H1 (cell line): ENCODE results near the gene ITPKB. TPM values are rescaled to one million over a fixed set of nuclear protein-coding genes. Genes with fewer than 3 reads are reported as not detected.

Experiments
- CTCF ChIA-PET: fragments of 300-600 bp; sonication (Branson Sonifier 250); formaldehyde crosslinking; loops from one replicate; lab custom pipeline; 2021; ENCODE audit not compliant: partially characterized antibody; lab: Charles Lee
- POLR2A ChIA-PET: fragments of 300-600 bp; sonication (Branson Sonifier 250); formaldehyde crosslinking; loops from one replicate; lab custom pipeline; 2021; ENCODE audit warnings: inconsistent platforms; ENCODE audit not compliant: partially characterized antibody; lab: Charles Lee
- DNase-seq, 2 experiments: peaks; one replicate each; pipeline versions ENCODE4 v3.0.0 to v3.0.0-alpha.2; 2010 to 2022; ENCODE audit warnings: low spot score in 2 of 2, low read depth in 1 of 2, mixed read lengths in 1 of 2
- FAIRE-seq: peaks from 2 replicates; lab custom pipeline; 2011; peaks lifted over from hg19 to GRCh38; lab: Jason Lieb, UNC
- H2AFZ ChIP-seq: 2 replicates; pipeline ENCODE4 v1.8.1; 2012; ENCODE audit warnings: low read length, inconsistent platforms
- H2AK5ac ChIP-seq: 2 replicates; pipeline ENCODE4 v1.6.1; 2013; ENCODE audit warnings: low read depth, low read length
- H2BK120ac ChIP-seq: replicated peaks from 2 replicates; pipeline ENCODE3; 2013; ENCODE audit warnings: low read depth, low read length, inconsistent platforms
- H2BK12ac ChIP-seq: 2 replicates; pipeline ENCODE4 v1.6.1; 2013; ENCODE audit warnings: low read depth, low read length
- H2BK15ac ChIP-seq: 2 replicates; pipeline ENCODE4 v1.6.1; 2013; ENCODE audit warnings: low read length
- H2BK20ac ChIP-seq: 2 replicates; pipeline ENCODE4 v1.6.1; 2013; ENCODE audit warnings: low read length
- H2BK5ac ChIP-seq: 2 replicates; pipeline ENCODE4 v1.6.1; 2013; ENCODE audit warnings: low read depth, low read length
- H3K14ac ChIP-seq: 2 replicates; pipeline ENCODE4 v1.6.1; 2013; ENCODE audit warnings: inconsistent platforms; ENCODE audit not compliant: insufficient read length
- H3K18ac ChIP-seq: 2 replicates; pipeline ENCODE4 v1.6.1; 2013; ENCODE audit warnings: low read length; ENCODE audit errors: extremely low read depth
- H3K23ac ChIP-seq: 2 replicates; pipeline ENCODE4 v1.6.1; 2013; ENCODE audit warnings: inconsistent platforms; ENCODE audit not compliant: insufficient read length
- H3K23me2 ChIP-seq: 2 replicates; pipeline ENCODE4 v1.6.1; 2013; ENCODE audit warnings: low read depth, low read length
- H3K27ac ChIP-seq: 2 replicates; pipeline ENCODE4 v1.6.1; 2011; ENCODE audit warnings: low read depth, low read length, inconsistent platforms
- H3K27me3 ChIP-seq, 4 experiments: replicated peaks in 1 of 4; 1 replicate in 1 of 4; 2 replicates in 3 of 4; pipeline versions ENCODE4 v1.6.1 to v1.8.1; 2011 to 2013; ENCODE audit warnings: low read length in 3 of 4, mild to moderate bottlenecking in 3 of 4, inconsistent platforms in 2 of 4, mixed read lengths in 2 of 4, moderate library complexity in 1 of 4; ENCODE audit not compliant: control insufficient read depth in 3 of 4, insufficient read depth in 3 of 4; ENCODE audit errors: extremely low read depth in 1 of 4
- H3K36me3 ChIP-seq, 4 experiments: 2 replicates each; pipeline versions ENCODE4 v1.6.1 to v1.8.1; 2011 to 2013; ENCODE audit warnings: mild to moderate bottlenecking in 4 of 4, low read length in 3 of 4, moderate library complexity in 2 of 4, control low read depth in 1 of 4, inconsistent platforms in 1 of 4; ENCODE audit not compliant: insufficient read depth in 4 of 4, control insufficient read depth in 2 of 4
- H3K4ac ChIP-seq: replicated peaks from 2 replicates; pipeline ENCODE3; 2013; ENCODE audit warnings: low read length, low read depth, mixed read lengths, inconsistent platforms; ENCODE audit not compliant: insufficient read length
- H3K4me1 ChIP-seq, 4 experiments: replicated peaks in 1 of 4; 1 replicate in 1 of 4; 2 replicates in 3 of 4; pipeline versions ENCODE4 v1.6.1 to v1.8.1; 2011 to 2013; ENCODE audit warnings: low read length in 3 of 4, inconsistent platforms in 2 of 4, mixed read lengths in 1 of 4; ENCODE audit not compliant: insufficient read depth in 4 of 4, control insufficient read depth in 3 of 4
- H3K4me2 ChIP-seq, 2 experiments: 2 replicates each; pipeline versions ENCODE4 v1.6.1 to v1.8.1; 2011 to 2013; ENCODE audit warnings: low read depth in 2 of 2, low read length in 2 of 2, control low read depth in 1 of 2, inconsistent platforms in 1 of 2, mild to moderate bottlenecking in 1 of 2; ENCODE audit not compliant: insufficient read depth in 1 of 2
- H3K4me3 ChIP-seq, 4 experiments: fragments of 200-600, 300-600 bp in 1 of 4; sonication (generic), shearing (Covaris generic), sonication (Bioruptor Twin) in 1 of 4; 2 replicates each; pipeline versions ENCODE4 v1.5.1 to v1.8.1; 2011 to 2016; ENCODE audit warnings: low read length in 4 of 4, low read depth in 3 of 4, control low read depth in 2 of 4, inconsistent platforms in 2 of 4, mild to moderate bottlenecking in 2 of 4, mixed read lengths in 1 of 4, moderate library complexity in 1 of 4; ENCODE audit not compliant: insufficient read depth in 2 of 4; ENCODE audit errors: extremely low read depth in 1 of 4
- H3K56ac ChIP-seq: replicated peaks from 2 replicates; pipeline ENCODE3; 2013; ENCODE audit warnings: low read depth, mild to moderate bottlenecking, mixed read lengths, low read length, inconsistent platforms; ENCODE audit not compliant: insufficient read length
- H3K79me1 ChIP-seq: 2 replicates; pipeline ENCODE4 v1.6.1; 2013; ENCODE audit warnings: low read depth, low read length, control low read depth
- H3K79me2 ChIP-seq, 2 experiments: 2 replicates each; pipeline versions ENCODE4 v1.6.1 to v1.8.1; 2012 to 2013; ENCODE audit warnings: low read length in 2 of 2, mild to moderate bottlenecking in 2 of 2, inconsistent platforms in 1 of 2; ENCODE audit not compliant: insufficient read depth in 2 of 2, control insufficient read depth in 1 of 2
- H3K9ac ChIP-seq, 4 experiments: replicated peaks in 1 of 4; 1 replicate in 1 of 4; 2 replicates in 3 of 4; pipeline versions ENCODE4 v1.6.1 to v1.8.1; 2011 to 2013; ENCODE audit warnings: low read depth in 3 of 4, low read length in 3 of 4, control low read depth in 2 of 4, mild to moderate bottlenecking in 2 of 4, moderate library complexity in 2 of 4, inconsistent platforms in 1 of 4; ENCODE audit errors: extremely low read depth in 1 of 4
- H3K9me3 ChIP-seq, 2 experiments: 2 replicates each; pipeline versions ENCODE4 v1.6.1 to v1.8.1; 2012 to 2013; ENCODE audit warnings: mild to moderate bottlenecking in 2 of 2, moderate library complexity in 2 of 2, control low read depth in 1 of 2, inconsistent platforms in 1 of 2, low read depth in 1 of 2, low read length in 1 of 2, mixed read lengths in 1 of 2; ENCODE audit not compliant: insufficient read depth in 2 of 2
- H4K20me1 ChIP-seq, 2 experiments: replicated peaks in 1 of 2; 2 replicates each; pipeline versions ENCODE3 to v1.8.1; 2011 to 2013; ENCODE audit warnings: inconsistent platforms in 2 of 2, low read length in 2 of 2, mild to moderate bottlenecking in 1 of 2; ENCODE audit not compliant: insufficient read depth in 2 of 2, control insufficient read depth in 1 of 2
- H4K5ac ChIP-seq: 2 replicates; pipeline ENCODE4 v1.6.1; 2013; ENCODE audit warnings: low read length, low read depth, mixed read lengths, inconsistent platforms; ENCODE audit not compliant: insufficient read length
- H4K8ac ChIP-seq: 2 replicates; pipeline ENCODE4 v1.8.0; 2013; ENCODE audit warnings: mild to moderate bottlenecking, moderate library complexity, low read length, inconsistent platforms; ENCODE audit not compliant: insufficient read depth; ENCODE audit errors: extremely low read depth
- H4K91ac ChIP-seq: replicated peaks from 2 replicates; pipeline ENCODE3; 2013; ENCODE audit warnings: low read length, mixed read lengths, inconsistent platforms; ENCODE audit not compliant: insufficient read length
- CHD2 ChIP-seq: IDR thresholded peaks from 2 replicates; pipeline ENCODE4 v1.6.1; 2012; ENCODE audit warnings: low read length, improper control_type of control experiment
- FOSL1 ChIP-seq: IDR thresholded peaks from 2 replicates; pipeline ENCODE4 v1.6.1; 2011; ENCODE audit warnings: mild to moderate bottlenecking, low read depth, low read length, moderate library complexity; ENCODE audit not compliant: insufficient read depth
- KDM1A ChIP-seq: fragments of 200-600, 300-600 bp; sonication (generic); IDR thresholded peaks from 2 replicates; pipeline ENCODE4 v1.7.1; 2016; ENCODE audit warnings: mild to moderate bottlenecking, low read length, borderline replicate concordance
- POLR2A ChIP-seq, 2 experiments: IDR thresholded peaks; 1 replicate in 1 of 2; 2 replicates in 1 of 2; pipeline ENCODE4 v1.6.1; 2011; ENCODE audit warnings: low read depth in 2 of 2, low read length in 2 of 2, mild to moderate bottlenecking in 2 of 2; ENCODE audit errors: control extremely low read depth in 1 of 2
- RBBP5 ChIP-seq: IDR thresholded peaks from 2 replicates; pipeline ENCODE4 v1.7.1; 2012; ENCODE audit warnings: low read depth, mild to moderate bottlenecking, inconsistent platforms, low read length, moderate library complexity, borderline replicate concordance
- SIX5 ChIP-seq: IDR thresholded peaks from 2 replicates; pipeline ENCODE4 v1.6.1; 2011; ENCODE audit warnings: mild to moderate bottlenecking, low read depth, low read length
- SUZ12 ChIP-seq: fragments of 200-600 bp; sonication (generic); IDR thresholded peaks from 2 replicates; pipeline ENCODE4 v1.6.1; 2012; ENCODE audit warnings: mild to moderate bottlenecking, inconsistent platforms, low read length, moderate library complexity, mixed read lengths
- WGBS, 2 experiments: shearing (Covaris generic) in 1 of 2; methylation state at CpG; one replicate each; pipeline versions ENCODE4 v1.1.6 to v1.1.7; 2013 to 2015; ENCODE audit warnings: low lambda C conversion rate in 2 of 2, mixed read lengths in 2 of 2, inconsistent platforms in 1 of 2, low coverage in 1 of 2, missing lambda C conversion rate in 1 of 2; ENCODE audit not compliant: insufficient replicate concordance in 2 of 2, insufficient coverage in 1 of 2, insufficient read length in 1 of 2; ENCODE audit errors: extremely low coverage in 1 of 2, missing lambda C conversion rate in 1 of 2; 5-methylcytosine and 5-hydroxymethylcytosine counted together
- polyA plus RNA-seq, 7 experiments: library from polyadenylated mRNA; depleted of rRNA in 3 of 7; stranded (reverse) in 5 of 7; unstranded in 2 of 7; fragments of >200 nt in 5 of 7; fragments of 200-250 nt in 2 of 7; gene quantifications; 1 replicate in 5 of 7; 2 replicates in 1 of 7; 4 replicates in 1 of 7; pipeline versions ENCODE4 v1.2.1 to v1.2.3, GENCODE V29; 2011 to 2013; ENCODE audit warnings: missing spikeins in 2 of 7, mixed read lengths in 2 of 7
- total RNA-seq: library from RNA; stranded (reverse); fragmentation: NEBNext Ultra II Directional; extraction: Animal tissue kit (Norgen Biotek cat#: 25700); gene quantifications from 2 replicates; pipeline ENCODE4 v1.2.1, GENCODE V29; 2021

ITPKB gene
- total and polyA plus RNA-seq, 2 of the 8 experiments (the other 6 are each of a cell fraction or from before 2014, with no cell fraction given) = 1.7 to 4.8 TPM

GRCh38 chr1:226661271-226661670 lies 77.8 kb downstream of the ITPKB start:
- Histone ChIP-seq H3K36me3 (no peaks in the 10 kb centered on the region), H4K8ac (peak overlapping the region; percentile 37; the same call in 1 of the 2 replicates), H4K91ac (peak overlapping the region; percentile 67), H3K4ac (no peak overlapping the region), H3K79me1 (no peaks in the 10 kb centered on the region), H2BK12ac (no peak overlapping the region), H3K18ac (no peak overlapping the region), H3K27ac (no peak overlapping the region), H3K79me2 (no peaks in the 10 kb centered on the region), H3K23ac (no peak overlapping the region), H2AK5ac (0 out of 2 replicates have a peak overlapping the region, but pooled peaks have one; percentile 67), H4K5ac (no peak overlapping the region), H2BK5ac (no peak overlapping the region), H3K4me1 (peaks cover 2 to 12% (median 3%) of the 10 kb centered on the region in 4 experiments; a peak in 6 of 7 replicates), H3K14ac (no peak overlapping the region), H2BK120ac (no peak overlapping the region), H3K9me3 (no peaks in the 10 kb centered on the region), H3K9ac (no peak overlapping the region), H3K23me2 (no peaks in the 10 kb centered on the region), H3K4me3 (no peak overlapping the region), H4K20me1 (no peaks in the 10 kb centered on the region), H3K56ac (no peak overlapping the region), H2BK20ac (no peak overlapping the region), H2BK15ac (no peak overlapping the region), H2AFZ (no peak overlapping the region), H3K27me3 (no peaks in the 10 kb centered on the region), H3K4me2 (no peak overlapping the region)
- peak; percentile 39; the same call in 1 of the 2 replicates for TF ChIP-seq KDM1A
- no peak for TF ChIP-seq SUZ12
- TF ChIP-seq FOSL1 = no peak
- no peak for TF ChIP-seq SIX5
- no peak for TF ChIP-seq POLR2A (IDR thresholded peaks at IDR 0.05; ENCODE audit: control extremely low read depth in 1 of 2, low read depth in 2 of 2, low read length in 2 of 2)
- no peak for TF ChIP-seq CHD2
- TF ChIP-seq RBBP5 = no peak
- POLR2A ChIA-PET = interaction anchor here (0.9 to 1.8 kb wide), 2 partner anchors 19 to 52 kb away, joined by 3 read pairs; no protein-coding TSS in a partner anchor
- no peak for DNase-seq
- FAIRE-seq = no peak
- 84% methylated on average over 2 of the region's 2 CpGs; no CpG with 5 or more reads in 1 of the 2 experiments for WGBS, 2 experiments
- CTCF ChIA-PET = interaction anchor here (0.6 to 2.1 kb wide), 13 partner anchors 9 to 81 kb away, joined by 3 to 7 read pairs (median 4); no protein-coding TSS in a partner anchor
